22Rv1 (cell line): ENCODE data around the gene CCDC86.

Source experiments
- H3K27ac ChIP-seq: fragments of 450-650 bp; 2 replicates; pipeline ENCODE4 v1.5.1; 2017
- CTCF ChIP-seq: fragments of 450-650 bp; IDR thresholded peaks from 2 replicates; pipeline ENCODE4 v1.5.1; 2017; ENCODE audit warnings: mild to moderate bottlenecking
- ZFX ChIP-seq: fragments of 450-650 bp; IDR thresholded peaks from 2 replicates; pipeline ENCODE4 v1.6.1; 2017; ENCODE audit warnings: antibody characterized with exemption, borderline replicate concordance

The CCDC86 gene

GRCh38 chr11:60849641-60850520 lies 8.0 kb downstream of the CCDC86 start:
- no peak overlapping the region for H3K27ac ChIP-seq
- TF ChIP-seq CTCF = no peak
- TF ChIP-seq ZFX = no peak

GRCh38 chr11:60851327-60852104 lies 9.6 kb downstream of the CCDC86 start:
- H3K27ac ChIP-seq = no peak overlapping the region
- TF ChIP-seq ZFX (no peak), CTCF (no peak)

GRCh38 chr11:60852117-60852981 lies 10.4 kb downstream of the CCDC86 start:
- H3K27ac ChIP-seq = no peak overlapping the region
- TF ChIP-seq ZFX (no peak), CTCF (no peak)

GRCh38 chr11:60852982-60853950 lies 11.4 kb downstream of the CCDC86 start:
- TF ChIP-seq CTCF = no peak
- no peak for TF ChIP-seq ZFX
- H3K27ac ChIP-seq = no peak overlapping the region

GRCh38 chr11:60854140-60854846 lies 12.4 kb downstream of the CCDC86 start:
- TF ChIP-seq CTCF = no peak
- TF ChIP-seq ZFX = no peak
- H3K27ac ChIP-seq = no peak overlapping the region
